ENCODE data around the gene CBX6.

The CBX6 gene

GRCh38 chr22:38823637-38824036, 48.4 kb downstream of the CBX6 start:
- H3K79me2 ChIP-seq (ENCODE audit: insufficient read depth, low read length): no peaks in the 10 kb centered on the region
- H3K9ac ChIP-seq (ENCODE audit: low read depth, low read length, poor library complexity, severe bottlenecking): no peak overlapping the region
- no peak overlapping the region for H3K4me3 ChIP-seq (ENCODE audit: low read length, poor library complexity, severe bottlenecking)
- H3K27me3 ChIP-seq (ENCODE audit: insufficient read depth, low read length, poor library complexity, severe bottlenecking): no peaks in the 10 kb centered on the region
- H3K9me3 ChIP-seq (ENCODE audit: insufficient read depth, low read depth, low read length): no peaks in the 10 kb centered on the region
- no peaks in the 10 kb centered on the region for H3K36me3 ChIP-seq (ENCODE audit: insufficient read depth, low read length)
- H3K4me1 ChIP-seq (ENCODE audit: insufficient read depth, low read length, poor library complexity, severe bottlenecking): no peaks in the 10 kb centered on the region
- H3F3A ChIP-seq (ENCODE audit: low read depth): no peaks in the 10 kb centered on the region
- H3K9me2 ChIP-seq (replicated peaks; ENCODE audit: low read depth, low read length): no peaks in the 10 kb centered on the region
- no peaks in the 10 kb centered on the region for H4K20me1 ChIP-seq (ENCODE audit: insufficient read depth, low read length, poor library complexity, severe bottlenecking)
- no peak overlapping the region for H2AFZ ChIP-seq (ENCODE audit: low read length)
- no peak overlapping the region for H3K4me2 ChIP-seq (ENCODE audit: low read depth, low read length, poor library complexity, severe bottlenecking)
- TF ChIP-seq EZH2phosphoT487 (IDR thresholded peaks at IDR 0.05; ENCODE audit: borderline replicate concordance): no peak
- TF ChIP-seq CTCF (conservative IDR thresholded peaks at IDR 0.05; ENCODE audit: low read length): no peak

- Histone ChIP-seq H3K27me3 (ENCODE audit: insufficient read depth, low read length, poor library complexity, severe bottlenecking) (no peaks in the 10 kb centered on the region), H3K9me3 (ENCODE audit: insufficient read depth, low read depth, low read length) (no peaks in the 10 kb centered on the region), H3K9me2 (replicated peaks; ENCODE audit: low read depth, low read length) (no peaks in the 10 kb centered on the region), H3K36me3 (ENCODE audit: insufficient read depth, low read length) (no peaks in the 10 kb centered on the region), H2AFZ (ENCODE audit: low read length) (no peak overlapping the region), H3K79me2 (ENCODE audit: insufficient read depth, low read length) (no peaks in the 10 kb centered on the region), H3K4me1 (ENCODE audit: insufficient read depth, low read length, poor library complexity, severe bottlenecking) (no peaks in the 10 kb centered on the region), H3F3A (ENCODE audit: low read depth) (no peaks in the 10 kb centered on the region), H3K4me2 (ENCODE audit: low read depth, low read length, poor library complexity, severe bottlenecking) (no peak overlapping the region), H3K9ac (ENCODE audit: low read depth, low read length, poor library complexity, severe bottlenecking) (no peak overlapping the region), H4K20me1 (ENCODE audit: insufficient read depth, low read length, poor library complexity, severe bottlenecking) (no peaks in the 10 kb centered on the region), H3K4me3 (ENCODE audit: low read length, poor library complexity, severe bottlenecking) (no peak overlapping the region)
- TF ChIP-seq CTCF (conservative IDR thresholded peaks at IDR 0.05; ENCODE audit: low read length) (no peak), EZH2phosphoT487 (IDR thresholded peaks at IDR 0.05; ENCODE audit: borderline replicate concordance) (no peak)
These were observed 48.9 kb downstream of the CBX6 start for GRCh38 chr22:38823076-38823475.

GRCh38 chr22:38820020-38820419, 52.0 kb downstream of the CBX6 start:
- Histone ChIP-seq H3K4me2 (ENCODE audit: low read depth, low read length, poor library complexity, severe bottlenecking) (no peak overlapping the region), H3K27me3 (ENCODE audit: insufficient read depth, low read length, poor library complexity, severe bottlenecking) (no peaks in the 10 kb centered on the region), H3F3A (ENCODE audit: low read depth) (no peaks in the 10 kb centered on the region), H3K4me1 (ENCODE audit: insufficient read depth, low read length, poor library complexity, severe bottlenecking) (no peaks in the 10 kb centered on the region), H3K9me3 (ENCODE audit: insufficient read depth, low read depth, low read length) (no peaks in the 10 kb centered on the region), H3K79me2 (ENCODE audit: insufficient read depth, low read length) (no peaks in the 10 kb centered on the region), H3K9ac (ENCODE audit: low read depth, low read length, poor library complexity, severe bottlenecking) (no peak overlapping the region), H3K36me3 (ENCODE audit: insufficient read depth, low read length) (no peaks in the 10 kb centered on the region), H3K4me3 (ENCODE audit: low read length, poor library complexity, severe bottlenecking) (no peak overlapping the region), H4K20me1 (ENCODE audit: insufficient read depth, low read length, poor library complexity, severe bottlenecking) (no peaks in the 10 kb centered on the region), H2AFZ (ENCODE audit: low read length) (no peak overlapping the region), H3K9me2 (replicated peaks; ENCODE audit: low read depth, low read length) (no peaks in the 10 kb centered on the region)
- TF ChIP-seq CTCF (conservative IDR thresholded peaks at IDR 0.05; ENCODE audit: low read length): no peak
- TF ChIP-seq EZH2phosphoT487 (IDR thresholded peaks at IDR 0.05; ENCODE audit: borderline replicate concordance): no peak

Measured in Loucy (cell line).